WERI-Rb-1 (cell line): ENCODE data around the gene ZNF382.

Experiments
- DNase-seq: peaks from one replicate; pipeline ENCODE4 v3.0.0-alpha.2; 2020
- H3K27ac ChIP-seq: fragments of 250-450 bp; sonication (Bioruptor Pico); 2 replicates; pipeline ENCODE4 v1.5.1; 2020; ENCODE audit warnings: mild to moderate bottlenecking, moderate library complexity
- H3K27me3 ChIP-seq: fragments of 250-450 bp; sonication (Bioruptor Pico); 2 replicates; pipeline ENCODE4 v1.5.1; 2021; ENCODE audit warnings: mild to moderate bottlenecking, low read depth, moderate library complexity; ENCODE audit not compliant: insufficient read depth, severe bottlenecking
- H3K36me3 ChIP-seq: fragments of 250-450 bp; sonication (Bioruptor Pico); 2 replicates; pipeline ENCODE4 v1.5.1; 2020; ENCODE audit warnings: mild to moderate bottlenecking, moderate library complexity
- H3K4me3 ChIP-seq: 2 replicates; pipeline ENCODE4 v1.5.1; 2011; ENCODE audit warnings: low read depth, mild to moderate bottlenecking, control low read depth, low read length
- H3K9me3 ChIP-seq: fragments of 250-450 bp; sonication (Bioruptor Pico); 2 replicates; pipeline ENCODE4 v1.5.1; 2021; ENCODE audit warnings: mild to moderate bottlenecking, moderate library complexity; ENCODE audit not compliant: severe bottlenecking
- CTCF ChIP-seq: IDR thresholded peaks from 2 replicates; pipeline ENCODE4 v1.5.1; 2011; ENCODE audit warnings: low read depth, mild to moderate bottlenecking, control low read depth, inconsistent platforms, low read length

ZNF382 gene

GRCh38 chr19:36605101-36605876 lies at the start of gene ZNF382:
Gene ZNF382, plus strand, starts transcription at chr19:36605313. Its CDS starts 4,602 bp downstream, at chr19:36609915.
- Histone ChIP-seq H3K27me3 (no peaks in the 10 kb centered on the region), H3K9me3 (no peaks in the 10 kb centered on the region), H3K36me3 (peaks cover 34% of the 10 kb centered on the region), H3K4me3 (peak within 1 kb of the TSS; percentile 67), H3K27ac (peak within 1 kb of the TSS; percentile 91)
- DNase-seq: peak; percentile 91
- no peak for TF ChIP-seq CTCF

- Histone ChIP-seq H3K27me3 (no peaks in the 10 kb centered on the region), H3K27ac (no peak overlapping the region), H3K4me3 (no peak overlapping the region), H3K36me3 (peaks cover 44% of the 10 kb centered on the region), H3K9me3 (peaks cover 7% of the 10 kb centered on the region)
- DNase-seq: no peak
- no peak for TF ChIP-seq CTCF
Observed at GRCh38 chr19:36564391-36564790, 40.7 kb upstream of the ZNF382 start.

DNA sequence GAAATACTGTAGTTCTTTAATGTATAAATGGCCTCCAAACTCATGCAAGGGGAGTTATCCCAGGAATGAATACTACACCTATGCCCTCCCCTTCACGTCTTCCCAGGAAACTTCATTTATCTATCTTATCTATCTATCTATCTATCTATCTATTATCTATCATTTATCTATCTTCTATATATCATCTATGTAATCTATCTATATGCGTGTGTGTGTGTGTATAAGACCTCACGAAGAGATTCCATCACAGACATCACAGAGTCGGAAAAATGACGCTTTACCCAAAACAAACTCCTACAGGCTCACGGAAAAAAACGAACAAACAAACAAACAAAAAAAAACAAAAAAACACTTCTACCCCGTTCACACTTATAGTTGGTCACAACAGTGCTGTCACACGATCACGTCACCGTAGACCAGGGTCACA lies 32.5 kb upstream of the ZNF382 start:
- TF ChIP-seq CTCF: no peak
- no peak for DNase-seq
- H3K27ac ChIP-seq: peak overlapping the region; percentile 75
- H3K27me3 ChIP-seq: no peaks in the 10 kb centered on the region
- H3K4me3 ChIP-seq: peak overlapping the region; percentile 97
- H3K9me3 ChIP-seq: peaks cover under 1% of the 10 kb centered on the region
- peaks cover 45% of the 10 kb centered on the region for H3K36me3 ChIP-seq

DNA sequence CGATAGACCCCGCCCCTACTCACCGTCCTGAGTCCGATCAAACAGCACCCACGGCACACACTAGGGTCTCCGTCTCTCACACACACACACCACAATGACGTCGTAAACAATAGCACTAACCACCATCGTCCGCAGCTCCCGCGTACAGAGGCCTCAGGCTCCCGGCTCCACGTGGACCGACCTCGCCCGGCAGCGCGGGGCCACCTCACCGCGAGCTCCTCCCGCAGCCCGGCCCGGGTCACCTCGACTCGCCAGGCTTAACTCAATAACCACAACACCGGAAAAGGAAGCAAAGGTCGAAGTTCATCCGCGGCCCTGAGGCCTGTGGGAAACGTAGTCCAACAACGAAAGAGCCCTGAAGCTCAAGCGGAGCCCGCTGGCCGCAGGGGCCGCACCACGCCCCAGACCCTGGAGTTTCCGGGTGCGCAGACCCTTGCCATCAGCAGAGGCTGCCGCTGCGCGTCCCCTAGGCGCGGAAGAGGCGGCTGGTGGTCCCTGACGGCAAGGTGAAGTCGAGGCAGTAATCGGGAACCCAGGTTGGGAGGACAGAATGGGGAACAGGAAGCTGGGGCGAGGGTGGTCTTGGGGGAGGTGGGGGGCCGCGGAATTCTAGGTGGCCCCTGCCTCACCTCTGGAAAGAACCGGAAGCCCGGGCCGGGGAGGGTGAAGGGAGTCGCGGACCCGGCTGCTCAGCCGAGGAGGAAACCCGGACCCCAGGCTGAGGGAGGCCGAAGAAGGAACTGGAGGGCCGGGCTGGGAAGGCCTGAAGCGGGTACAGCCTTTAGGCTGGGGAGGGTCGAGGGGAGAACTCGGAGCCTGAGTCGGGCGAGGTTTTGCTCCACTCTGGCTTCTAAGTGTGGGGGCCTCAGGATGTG lies 31.9 kb upstream of the ZNF382 start, which contains the start of gene ZNF529:
ZNF529 (minus strand) TSS at position 273 of the 875 bp plus-strand sequence. CDS start 946 bp downstream, outside the sequence.
- TF ChIP-seq CTCF: no peak
- H3K27me3 ChIP-seq: no peaks in the 10 kb centered on the region
- H3K9me3 ChIP-seq: no peaks in the 10 kb centered on the region
- peak; percentile 91 for DNase-seq
- H3K27ac ChIP-seq: peak within 1 kb of the TSS; percentile 75
- peak within 1 kb of the TSS; percentile 97 for H3K4me3 ChIP-seq
- H3K36me3 ChIP-seq: peaks cover 40% of the 10 kb centered on the region

- no peaks in the 10 kb centered on the region for H3K27me3 ChIP-seq
- no peak for TF ChIP-seq CTCF
- no peaks in the 10 kb centered on the region for H3K9me3 ChIP-seq
- peak overlapping the region; percentile 97 for H3K4me3 ChIP-seq
- DNase-seq: no peak
- peaks cover 38% of the 10 kb centered on the region for H3K36me3 ChIP-seq
- peak overlapping the region; percentile 75 for H3K27ac ChIP-seq
Observed at GRCh38 chr19:36573895-36574720, 31.0 kb upstream of the ZNF382 start.
